Stomach (tissue), 9 donors: Measurements from ENCODE around the gene RGS19. TPM values are rescaled to one million over a fixed set of nuclear protein-coding genes. Genes with fewer than 3 reads are reported as not detected.

Experiments used
- DNase-seq, 2 donors: peaks; one replicate each; pipeline versions ENCODE4 v3.0.0 to v3.0.0-alpha.2; 2013 to 2019
- H3K27ac ChIP-seq, 5 donors: fragments of 200-600 bp in 4 of 5; sonication (generic) in 4 of 5; one replicate each; pipeline ENCODE4 v1.5.1; 2013 to 2019; ENCODE audit warnings: mild to moderate bottlenecking in 1 of 5, moderate library complexity in 1 of 5
- H3K27me3 ChIP-seq, 3 donors: fragments of 200-600 bp; sonication (generic); one replicate each; pipeline ENCODE4 v1.5.1; 2017 to 2019; ENCODE audit warnings: mixed run types in 1 of 3
- H3K36me3 ChIP-seq, 4 donors: fragments of 200-600 bp; sonication (generic); 1 replicate in 3 of 4; 2 replicates in 1 of 4; pipeline ENCODE4 v1.5.1; 2016 to 2019
- H3K4me1 ChIP-seq, 4 donors: fragments of 200-600 bp; sonication (generic); one replicate each; pipeline ENCODE4 v1.5.1; 2016 to 2019
- H3K4me3 ChIP-seq, 4 donors: fragments of 200-600 bp; sonication (generic) in 3 of 4; one replicate each; pipeline ENCODE4 v1.5.1; 2016 to 2019; ENCODE audit warnings: mild to moderate bottlenecking in 1 of 4
- H3K9me3 ChIP-seq, 4 donors: fragments of 200-600 bp; sonication (generic); one replicate each; pipeline ENCODE4 v1.5.1; 2016 to 2019
- EP300 ChIP-seq: sonication (generic); formaldehyde crosslinking; IDR thresholded peaks from one replicate; pipeline ENCODE4 v1.6.1; 2017; ENCODE audit warnings: antibody characterized with exemption
- POLR2A ChIP-seq, 4 donors: fragments of 450-650 bp; IDR thresholded peaks; one replicate each; pipeline ENCODE4 v1.6.1; 2016; ENCODE audit warnings: antibody characterized with exemption in 4 of 4, control low read depth in 2 of 4, mild to moderate bottlenecking in 1 of 4, moderate library complexity in 1 of 4
- POLR2AphosphoS5 ChIP-seq, 3 donors: sonication (generic); formaldehyde crosslinking; IDR thresholded peaks; one replicate each; pipeline ENCODE4 v1.6.1; 2016; ENCODE audit warnings: antibody characterized with exemption in 3 of 3
- WGBS, 5 donors: extraction: QIAGEN DNeasy Blood & Tissue Kit in 3 of 5; methylation state at CpG; one replicate each; pipeline versions ENCODE4 v1.1.5 to v1.1.7; 2013 to 2018; 5-methylcytosine and 5-hydroxymethylcytosine counted together
- intact Hi-C: fragments of 100-400 bp; cut with DNase I; formaldehyde crosslinking; loops from one replicate; pipeline ENCODE4 v1.15.1; 2023; ENCODE audit warnings: low total_unique reads
- polyA plus RNA-seq, 3 donors: library from polyadenylated mRNA; stranded (reverse); fragments of 200-250 nt; gene quantifications; one replicate each; pipeline ENCODE4 v1.2.3, GENCODE V29; 2013
- total RNA-seq, 5 donors: library from RNA; depleted of rRNA; stranded (reverse); fragments of >200 nt; gene quantifications; one replicate each; pipeline versions ENCODE4 v1.1.0 to v1.2.3, GENCODE V29; 2014 to 2016
- TF ChIP-seq, protein P1 (sequence below), 7 experiments: fragments of 450-650 bp in 4 of 7; fragments of 200-600 bp in 3 of 7; sonication (generic) in 3 of 7; IDR thresholded peaks; one replicate each; pipeline ENCODE4 v1.5.1; 2016 to 2019; ENCODE audit warnings: antibody characterized with exemption in 7 of 7, control low read depth in 2 of 7, mild to moderate bottlenecking in 1 of 7
- donor health status: healthy with polysubstance abuse.
- donor health status: Bipolar disorder and iron deficiency.
- donor health status: healthy.

RGS19 gene
- total and polyA plus RNA-seq, 8 donors = 3.1 to 17.2 (median 10.1) TPM; not detected in 3

DNA sequence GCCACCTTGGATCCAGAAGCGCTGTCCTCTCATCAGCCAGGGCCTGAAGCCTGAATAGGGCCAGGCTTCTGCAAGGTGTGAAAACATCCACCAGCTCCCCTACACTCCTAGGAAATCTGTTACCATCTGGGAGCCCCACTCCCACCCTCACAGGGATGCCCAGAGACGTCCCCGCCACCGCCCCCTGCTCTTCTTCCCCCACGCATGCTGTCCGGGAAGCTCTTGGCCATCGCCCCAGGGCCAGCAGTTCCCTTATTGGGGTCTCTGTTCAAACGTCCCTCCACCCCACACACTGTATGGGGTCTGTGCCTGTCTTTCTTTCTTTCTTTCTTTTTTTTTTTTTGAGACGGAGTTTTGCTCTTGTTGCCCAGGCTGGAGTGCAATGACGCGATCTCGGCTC is 3.8 kb downstream of the RGS19 start:
- H3K4me3 ChIP-seq = no peak overlapping the region
- peaks cover 16 to 51% (median 49%) of the 10 kb centered on the region in 4 donors for H3K36me3 ChIP-seq
- WGBS, 5 donors = 89 to 97% (median 92%) methylated on average over 11 to 12 of the region's 12 CpGs
- no peaks in the 10 kb centered on the region for H3K27me3 ChIP-seq
- no peak for DNase-seq
- H3K4me1 ChIP-seq = peaks cover 12 to 37% (median 30%) of the 10 kb centered on the region in 4 donors
- no peaks in the 10 kb centered on the region for H3K9me3 ChIP-seq
- intact Hi-C loops = no loop called here
- no peak overlapping the region for H3K27ac ChIP-seq
- no peak for TF ChIP-seq POLR2A (IDR thresholded peaks at IDR 0.05)
- TF ChIP-seq, protein P1, sequence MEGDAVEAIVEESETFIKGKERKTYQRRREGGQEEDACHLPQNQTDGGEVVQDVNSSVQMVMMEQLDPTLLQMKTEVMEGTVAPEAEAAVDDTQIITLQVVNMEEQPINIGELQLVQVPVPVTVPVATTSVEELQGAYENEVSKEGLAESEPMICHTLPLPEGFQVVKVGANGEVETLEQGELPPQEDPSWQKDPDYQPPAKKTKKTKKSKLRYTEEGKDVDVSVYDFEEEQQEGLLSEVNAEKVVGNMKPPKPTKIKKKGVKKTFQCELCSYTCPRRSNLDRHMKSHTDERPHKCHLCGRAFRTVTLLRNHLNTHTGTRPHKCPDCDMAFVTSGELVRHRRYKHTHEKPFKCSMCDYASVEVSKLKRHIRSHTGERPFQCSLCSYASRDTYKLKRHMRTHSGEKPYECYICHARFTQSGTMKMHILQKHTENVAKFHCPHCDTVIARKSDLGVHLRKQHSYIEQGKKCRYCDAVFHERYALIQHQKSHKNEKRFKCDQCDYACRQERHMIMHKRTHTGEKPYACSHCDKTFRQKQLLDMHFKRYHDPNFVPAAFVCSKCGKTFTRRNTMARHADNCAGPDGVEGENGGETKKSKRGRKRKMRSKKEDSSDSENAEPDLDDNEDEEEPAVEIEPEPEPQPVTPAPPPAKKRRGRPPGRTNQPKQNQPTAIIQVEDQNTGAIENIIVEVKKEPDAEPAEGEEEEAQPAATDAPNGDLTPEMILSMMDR (IDR thresholded peaks at IDR 0.05) = no peak
- TF ChIP-seq POLR2AphosphoS5 (IDR thresholded peaks at IDR 0.05) = no peak
- no peak for TF ChIP-seq EP300

DNA sequence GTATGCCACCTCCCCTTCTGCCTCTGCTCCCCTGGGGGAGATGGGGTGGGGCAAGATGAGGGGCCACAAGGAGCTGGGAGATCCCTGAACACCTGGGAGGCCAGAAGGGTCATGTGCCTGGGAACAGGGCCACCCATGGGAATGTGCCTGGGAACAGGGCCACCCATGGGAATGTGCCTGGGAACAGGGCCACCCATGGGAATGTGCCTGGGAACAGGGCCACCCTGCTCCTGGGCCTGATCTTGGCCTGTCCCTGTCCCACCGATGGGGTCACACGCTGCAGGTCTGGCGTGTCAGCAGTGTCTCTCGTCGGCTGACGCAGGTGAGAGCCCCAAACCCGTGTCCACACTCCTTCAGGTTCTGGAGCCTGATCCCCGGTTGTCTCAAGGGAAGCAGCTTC is 4.4 kb downstream of the RGS19 start:
- H3K9me3 ChIP-seq = no peaks in the 10 kb centered on the region
- intact Hi-C loops = no loop called here
- H3K27ac ChIP-seq = no peak overlapping the region
- peaks cover 12 to 31% (median 24%) of the 10 kb centered on the region in 4 donors for H3K4me1 ChIP-seq
- WGBS, 5 donors = 91 to 96% (median 93%) methylated on average over 8 of the region's 8 CpGs
- TF ChIP-seq EP300 = no peak
- TF ChIP-seq, protein P1 (IDR thresholded peaks at IDR 0.05) = no peak
- TF ChIP-seq POLR2AphosphoS5 (IDR thresholded peaks at IDR 0.05) = no peak
- no peak for TF ChIP-seq POLR2A (IDR thresholded peaks at IDR 0.05)
- DNase-seq = no peak
- H3K36me3 ChIP-seq = peaks cover 16 to 57% (median 52%) of the 10 kb centered on the region in 4 donors
- H3K4me3 ChIP-seq = no peak overlapping the region
- no peaks in the 10 kb centered on the region for H3K27me3 ChIP-seq

DNA sequence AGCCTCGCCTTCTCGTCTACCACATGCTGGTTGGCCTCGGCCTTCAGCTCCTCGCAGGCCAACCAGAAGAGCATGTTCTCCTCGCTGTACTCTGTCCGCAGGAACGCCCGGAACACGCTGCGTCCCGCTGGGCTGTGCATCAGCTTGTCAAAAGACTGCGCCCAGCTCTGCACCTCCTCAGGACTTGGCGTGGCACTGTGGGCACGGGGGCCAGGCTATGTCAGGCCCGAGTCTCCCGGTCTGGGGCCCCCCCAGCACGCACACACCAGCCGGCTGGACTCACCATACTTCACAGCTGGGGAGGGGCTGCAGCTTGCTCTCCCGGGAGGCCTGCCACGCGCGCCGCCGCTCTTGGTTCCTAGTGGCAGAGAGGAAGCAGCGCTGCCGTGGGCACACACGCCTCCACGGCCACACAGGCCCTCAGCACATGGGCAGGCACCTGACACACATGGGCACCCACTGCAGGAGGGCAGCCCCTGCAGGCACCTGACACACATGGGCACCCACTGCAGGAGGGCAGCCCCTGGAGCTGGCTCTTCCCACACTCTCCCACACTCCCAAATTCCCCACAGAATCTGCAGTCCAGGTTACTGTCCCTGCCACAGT is 5.0 kb downstream of the RGS19 start:
- no peak for DNase-seq
- Histone ChIP-seq H3K9me3 (no peaks in the 10 kb centered on the region), H3K36me3 (peaks cover 16 to 58% (median 52%) of the 10 kb centered on the region in 4 donors), H3K27ac (no peak overlapping the region), H3K27me3 (no peaks in the 10 kb centered on the region), H3K4me1 (peaks cover 11 to 36% (median 21%) of the 10 kb centered on the region in 4 donors), H3K4me3 (no peak overlapping the region)
- WGBS, 5 donors = 86 to 95% (median 92%) methylated on average over 16 to 28 of the region's 28 CpGs
- intact Hi-C loops = no loop called here
- TF ChIP-seq POLR2A (IDR thresholded peaks at IDR 0.05) (no peak), POLR2AphosphoS5 (IDR thresholded peaks at IDR 0.05) (no peak), EP300 (no peak)
- TF ChIP-seq, protein P1 (IDR thresholded peaks at IDR 0.05) = no peak

DNA sequence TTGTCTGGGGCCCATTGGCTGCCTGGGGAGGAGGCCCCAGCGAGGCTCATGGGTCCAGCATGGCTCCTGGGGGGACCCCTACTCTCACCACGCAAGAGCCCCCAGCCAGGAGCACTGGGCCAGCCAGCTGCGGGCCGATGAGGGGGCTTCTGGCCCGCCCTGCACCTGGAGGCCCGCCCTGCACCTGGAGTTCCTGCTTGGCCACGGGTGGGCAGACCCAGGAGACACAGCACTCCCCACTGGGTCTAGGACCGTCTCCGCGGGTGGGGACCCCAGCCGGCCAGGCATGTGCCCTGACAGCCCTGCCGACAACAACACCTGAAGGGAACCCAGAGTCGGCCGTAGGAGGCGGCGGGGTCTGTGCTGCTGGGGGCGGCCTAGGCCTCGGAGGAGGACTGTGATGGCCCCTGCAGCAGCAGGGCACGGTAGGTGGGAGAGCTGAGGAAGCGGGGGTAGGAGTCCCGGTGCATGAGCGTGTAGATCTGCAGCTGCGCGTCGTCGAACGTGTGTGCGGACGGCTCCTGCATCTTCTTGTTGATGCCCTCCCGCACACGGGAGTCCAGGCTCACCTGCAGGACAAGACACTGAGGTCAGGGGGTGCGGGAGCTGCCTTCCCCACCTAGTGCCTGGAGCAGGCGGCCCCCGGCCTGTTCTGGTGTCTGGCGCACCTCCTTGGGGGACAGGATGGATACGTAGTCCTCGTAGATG is 5.7 kb downstream of the RGS19 start:
- H3K27ac ChIP-seq = no peak overlapping the region
- no peaks in the 10 kb centered on the region for H3K9me3 ChIP-seq
- intact Hi-C loops = no loop called here
- H3K4me3 ChIP-seq = no peak overlapping the region
- 91 to 93% (median 92%) methylated on average over 26 to 37 of the region's 37 CpGs for WGBS, 5 donors
- H3K4me1 ChIP-seq = peaks cover 4 to 31% (median 15%) of the 10 kb centered on the region in 4 donors
- no peaks in the 10 kb centered on the region for H3K27me3 ChIP-seq
- DNase-seq = no peak
- TF ChIP-seq EP300 (no peak), POLR2AphosphoS5 (IDR thresholded peaks at IDR 0.05) (no peak), POLR2A (IDR thresholded peaks at IDR 0.05) (no peak)
- TF ChIP-seq, protein P1 (IDR thresholded peaks at IDR 0.05) = no peak
- peaks cover 16 to 58% (median 52%) of the 10 kb centered on the region in 4 donors for H3K36me3 ChIP-seq
